ENCODE results near the gene FIGN. TPM values are rescaled to one million over a fixed set of nuclear protein-coding genes. Genes with fewer than 3 reads are reported as not detected.

Gene FIGN
- total and polyA plus RNA-seq, 2 of the 8 experiments (the other 6 are each of a cell fraction or from before 2014, with no cell fraction given): 5.0 to 22.8 TPM

- 65% methylated on average over 2 of the region's 2 CpGs; no CpG with 5 or more reads in 1 of the 2 experiments for WGBS, 2 experiments (ENCODE audit: extremely low coverage in 1 of 2, insufficient coverage in 1 of 2, insufficient read length in 1 of 2, insufficient replicate concordance in 2 of 2, low coverage in 1 of 2, low lambda C conversion rate in 2 of 2, missing lambda C conversion rate in 1 of 2)
- no peak overlapping the region for H4K5ac ChIP-seq (ENCODE audit: insufficient read length, low read depth, low read length)
Observed at GRCh38 chr2:163605779-163606178, 130.0 kb downstream of the FIGN start.

More at GRCh38 chr2:163605779-163606178, 130.0 kb downstream of the FIGN start:
- TF ChIP-seq RAD21 (IDR thresholded peaks at IDR 0.05 in 1 of 2, conservative IDR thresholded peaks at IDR 0.05 in 1 of 2; ENCODE audit: low read depth in 2 of 2, low read length in 2 of 2): no peak
- TF ChIP-seq RBBP5 (IDR thresholded peaks at IDR 0.05; ENCODE audit: borderline replicate concordance, low read depth, low read length): no peak
- no peak for TF ChIP-seq EP300 (IDR thresholded peaks at IDR 0.05; ENCODE audit: borderline replicate concordance in 1 of 2, low read depth in 2 of 2, low read length in 2 of 2)
- TF ChIP-seq SRF (IDR thresholded peaks at IDR 0.05; ENCODE audit: low read depth, low read length): no peak
- no peak for TF ChIP-seq EGR1 (IDR thresholded peaks at IDR 0.05; ENCODE audit: borderline replicate concordance, low read depth, low read length)
- Histone ChIP-seq H3K27ac (ENCODE audit: low read depth, low read length) (no peak overlapping the region), H3K9me3 (ENCODE audit: insufficient read depth in 2 of 2, low read depth in 1 of 2, low read length in 1 of 2) (no peaks in the 10 kb centered on the region), H3K9ac (replicated peaks in 1 of 4; ENCODE audit: extremely low read depth in 1 of 4, low read depth in 3 of 4, low read length in 3 of 4) (no peak overlapping the region), H3K56ac (replicated peaks; ENCODE audit: insufficient read length, low read depth, low read length) (no peak overlapping the region), H2BK12ac (ENCODE audit: low read depth, low read length) (no peak overlapping the region), H3K14ac (ENCODE audit: insufficient read length) (no peak overlapping the region), H3K4me1 (replicated peaks in 1 of 4; ENCODE audit: control insufficient read depth in 3 of 4, insufficient read depth in 4 of 4, low read length in 3 of 4) (peaks cover 0 to 11% (median 3%) of the 10 kb centered on the region in 4 experiments; a peak in 3 of 7 replicates), H3K18ac (ENCODE audit: extremely low read depth, low read length) (no peak overlapping the region), H4K20me1 (replicated peaks in 1 of 2; ENCODE audit: control insufficient read depth in 1 of 2, insufficient read depth in 2 of 2, low read length in 2 of 2) (no peaks in the 10 kb centered on the region), H3K79me2 (ENCODE audit: control insufficient read depth in 1 of 2, insufficient read depth in 2 of 2, low read length in 2 of 2) (no peaks in the 10 kb centered on the region), H3K79me1 (ENCODE audit: low read depth, low read length) (no peaks in the 10 kb centered on the region), H2BK20ac (ENCODE audit: low read length) (no peak overlapping the region), H2BK5ac (ENCODE audit: low read depth, low read length) (no peak overlapping the region), H3K23me2 (ENCODE audit: low read depth, low read length) (no peaks in the 10 kb centered on the region), H4K91ac (replicated peaks; ENCODE audit: insufficient read length, low read length) (no peak overlapping the region), H3K4me2 (ENCODE audit: insufficient read depth in 1 of 2, low read depth in 2 of 2, low read length in 2 of 2) (no peak overlapping the region), H3K4ac (replicated peaks; ENCODE audit: insufficient read length, low read depth, low read length) (no peak overlapping the region), H3K4me3 (ENCODE audit: extremely low read depth in 1 of 4, insufficient read depth in 2 of 4, low read depth in 3 of 4, low read length in 4 of 4) (no peak overlapping the region), H2BK15ac (ENCODE audit: low read length) (no peak overlapping the region), H3K27me3 (replicated peaks in 1 of 4; ENCODE audit: control insufficient read depth in 3 of 4, extremely low read depth in 1 of 4, insufficient read depth in 3 of 4, low read length in 3 of 4) (no peaks in the 10 kb centered on the region), H2BK120ac (replicated peaks; ENCODE audit: low read depth, low read length) (no peak overlapping the region), H3K36me3 (ENCODE audit: control insufficient read depth in 2 of 4, insufficient read depth in 4 of 4, low read length in 3 of 4) (peaks cover 4 to 11% (median 11%) of the 10 kb centered on the region in 4 experiments; a peak in 7 of 8 replicates), H4K8ac (ENCODE audit: extremely low read depth, insufficient read depth, low read length) (no peak overlapping the region), H3K23ac (ENCODE audit: insufficient read length) (no peak overlapping the region), H2AFZ (ENCODE audit: low read length) (no peak overlapping the region), H2AK5ac (ENCODE audit: low read depth, low read length) (no peak overlapping the region)
- FAIRE-seq: no peak
- CTCF ChIA-PET (ENCODE audit: partially characterized antibody): interaction anchor here (0.6 to 1.2 kb wide), 5 partner anchors 19 to 423 kb away, joined by 3 read pairs; no protein-coding TSS in a partner anchor
- no peak for DNase-seq (ENCODE audit: low read depth in 1 of 2, low spot score in 2 of 2)
- POLR2A ChIA-PET (ENCODE audit: partially characterized antibody): no interaction called here

All from H1 (cell line).